HTR-8/SVneo (cell line): ENCODE measurements around the gene IKZF3.
"Not testable (repeated sequence)": the region's sequence is repeated elsewhere in the genome, so short reads cannot be mapped to it uniquely, and the experiment has no call there.

Experiments used
- DNase-seq: peaks from one replicate; pipeline ENCODE4 v3.0.0; 2011; ENCODE audit warnings: low spot score, mixed read lengths; ENCODE audit not compliant: insufficient read length
- FAIRE-seq: peaks from 2 replicates; lab custom pipeline; 2011; peaks lifted over from hg19 to GRCh38; lab: Jason Lieb, UNC

Gene IKZF3

GRCh38 chr17:39787743-39788484 is 76.2 kb downstream of the IKZF3 start:
- FAIRE-seq = no peak
- no peak for DNase-seq

GRCh38 chr17:39787041-39787440 is 77.1 kb downstream of the IKZF3 start:
- no peak for FAIRE-seq

GRCh38 chr17:39782980-39783379 is 81.1 kb downstream of the IKZF3 start:
- FAIRE-seq (no peak), DNase-seq (no peak)

More at GRCh38 chr17:39787041-39787440, 77.1 kb downstream of the IKZF3 start:
- no peak for DNase-seq

- FAIRE-seq = no peak
- DNase-seq = no peak
Observed at GRCh38 chr17:39782481-39782880, 81.6 kb downstream of the IKZF3 start.

GRCh38 chr17:39781861-39782213 is 82.3 kb downstream of the IKZF3 start:
- DNase-seq (no peak), FAIRE-seq (no peak)

GRCh38 chr17:39781031-39781860 is 82.9 kb downstream of the IKZF3 start:
- DNase-seq = no peak
- no peak for FAIRE-seq

GRCh38 chr17:39777534-39778365 is 86.4 kb downstream of the IKZF3 start:
- DNase-seq (no peak), FAIRE-seq (no peak)

GRCh38 chr17:39776252-39776651 is 87.9 kb downstream of the IKZF3 start:
- no peak for FAIRE-seq
- DNase-seq = no peak

GRCh38 chr17:39775031-39775430 is 89.1 kb downstream of the IKZF3 start:
- FAIRE-seq (no peak), DNase-seq (no peak)

- no peak for DNase-seq
- FAIRE-seq = peak; percentile 20
Observed at GRCh38 chr17:39774047-39774446, 90.1 kb downstream of the IKZF3 start.

GRCh38 chr17:39772987-39773934 is 90.9 kb downstream of the IKZF3 start:
- FAIRE-seq = no peak
- DNase-seq = no peak

GRCh38 chr17:39772415-39772814 is 91.7 kb downstream of the IKZF3 start:
- no peak for DNase-seq
- no peak for FAIRE-seq

- FAIRE-seq (peak; percentile 74), DNase-seq (peak; percentile 69)
Observed at GRCh38 chr17:39769974-39770587, 94.0 kb downstream of the IKZF3 start.

- FAIRE-seq = no peak
- no peak for DNase-seq
Observed at GRCh38 chr17:39767147-39767546, 97.0 kb downstream of the IKZF3 start.

GRCh38 chr17:39765766-39766165 is 98.3 kb downstream of the IKZF3 start:
- DNase-seq (no peak), FAIRE-seq (peak; percentile 70)

- DNase-seq = no peak
- FAIRE-seq = no peak
Observed at GRCh38 chr17:39765175-39765574, 98.9 kb downstream of the IKZF3 start.

GRCh38 chr17:39764171-39764570 is 99.9 kb downstream of the IKZF3 start:
- FAIRE-seq, DNase-seq: not testable (repeated sequence)

- DNase-seq (no peak), FAIRE-seq (no peak)
Observed at GRCh38 chr17:39763051-39763820, 100.9 kb downstream of the IKZF3 start.
